ENCODE results near the gene C6orf52.
"Not testable (repeated sequence)": the region's sequence is repeated elsewhere in the genome, so short reads cannot be mapped to it uniquely, and the experiment has no call there.

Gene C6orf52

GRCh38 chr6:10694302-10695085 lies at the start of gene C6orf52, which contains the start of gene PAK1IP1:
Gene C6orf52 (minus strand): TSS chr6:10694616. CDS start chr6:10687550, 7,066 bp downstream.
Gene PAK1IP1 (plus strand): TSS chr6:10694972. CDS start chr6:10694986, 14 bp downstream.
- peak; percentile 89 for DNase-seq (ENCODE audit: low read depth, low spot score)

DNA sequence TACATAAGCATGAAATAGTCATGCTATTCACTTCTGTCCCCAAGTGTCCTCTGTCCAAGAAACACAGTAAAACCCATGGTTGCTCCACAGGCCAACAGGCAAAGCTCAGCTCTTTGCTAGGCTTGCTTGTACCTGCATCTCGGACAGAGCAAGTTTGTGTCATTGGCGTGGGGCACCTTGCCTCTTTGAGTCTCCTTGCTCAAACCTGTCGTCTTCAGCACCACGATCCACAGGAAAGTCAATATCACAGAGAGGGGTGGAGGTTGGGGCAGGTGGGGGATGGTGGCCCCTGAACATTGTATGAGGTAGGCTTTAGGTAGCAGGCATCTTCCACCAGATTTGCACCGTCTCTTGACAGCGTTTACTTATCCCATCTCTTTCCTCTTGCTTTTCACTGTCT lies 49.1 kb upstream of the C6orf52 start:
- no peak for DNase-seq (ENCODE audit: low read depth, low spot score)

- DNase-seq (ENCODE audit: low read depth, low spot score) = no peak
Measured at GRCh38 chr6:10742251-10742650, 47.8 kb upstream of the C6orf52 start.

GRCh38 chr6:10741643-10742042 lies 47.2 kb upstream of the C6orf52 start:
- not testable (repeated sequence) for DNase-seq (ENCODE audit: low read depth, low spot score)

DNA sequence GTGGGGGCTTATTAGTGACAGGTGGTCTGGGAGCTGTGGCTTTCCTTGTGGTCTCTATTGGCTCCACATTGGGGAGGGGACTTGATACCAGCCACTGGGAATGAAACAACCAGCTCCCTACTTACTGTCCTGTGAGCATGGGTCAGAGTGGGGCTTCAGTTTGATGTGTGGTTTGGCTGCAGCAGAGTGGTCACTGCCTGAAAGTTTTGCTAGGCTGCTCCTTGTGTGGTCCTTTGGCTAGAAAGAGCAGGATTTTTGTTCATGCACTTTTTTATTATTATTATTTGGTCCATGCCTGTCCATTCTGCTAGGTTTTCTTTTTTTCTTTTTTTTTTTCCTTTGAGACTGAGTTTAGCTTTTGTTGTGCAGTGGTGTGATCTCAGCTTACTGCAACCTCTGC lies 45.6 kb upstream of the C6orf52 start:
- no peak for DNase-seq (ENCODE audit: low read depth, low spot score)

DNA sequence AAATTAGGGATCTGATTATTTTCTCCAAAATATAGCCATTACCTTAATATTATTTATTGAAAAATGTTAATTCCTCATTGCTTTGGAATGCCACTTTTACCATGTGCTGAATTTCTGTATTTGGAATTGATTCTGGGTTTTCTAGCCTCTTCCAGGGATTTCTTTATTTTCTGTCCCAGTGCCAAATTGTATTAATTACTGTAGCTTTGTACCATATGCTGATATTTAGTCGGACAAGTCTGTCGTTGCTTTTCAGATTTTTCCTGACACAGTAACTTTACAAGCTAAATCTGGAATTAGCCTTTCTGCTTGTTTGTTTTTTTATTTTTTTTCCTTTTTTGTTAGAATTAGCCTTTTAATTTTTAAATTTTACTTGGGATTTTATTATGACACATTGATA lies 42.3 kb upstream of the C6orf52 start:
- DNase-seq (ENCODE audit: low read depth, low spot score) = no peak

DNA sequence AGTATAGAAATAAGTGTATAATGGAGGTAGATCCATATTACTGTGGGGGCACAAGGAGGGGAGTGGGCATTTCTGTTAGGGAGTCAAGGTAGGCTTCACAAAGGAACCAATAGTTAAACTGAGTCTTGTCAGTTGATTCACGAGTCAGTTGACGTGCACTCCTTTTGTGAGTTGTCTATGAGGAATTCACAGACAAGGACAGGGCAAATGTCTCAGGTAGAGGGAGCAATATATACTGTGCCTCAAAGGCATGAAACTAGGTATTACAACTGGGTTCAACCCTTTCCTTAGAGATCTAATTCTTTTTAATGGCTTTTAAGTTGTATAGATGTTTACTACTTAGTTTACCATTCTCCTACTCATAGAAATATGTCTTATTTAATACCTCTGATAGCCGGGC lies 39.4 kb upstream of the C6orf52 start:
- DNase-seq (ENCODE audit: low read depth, low spot score) = no peak

DNA sequence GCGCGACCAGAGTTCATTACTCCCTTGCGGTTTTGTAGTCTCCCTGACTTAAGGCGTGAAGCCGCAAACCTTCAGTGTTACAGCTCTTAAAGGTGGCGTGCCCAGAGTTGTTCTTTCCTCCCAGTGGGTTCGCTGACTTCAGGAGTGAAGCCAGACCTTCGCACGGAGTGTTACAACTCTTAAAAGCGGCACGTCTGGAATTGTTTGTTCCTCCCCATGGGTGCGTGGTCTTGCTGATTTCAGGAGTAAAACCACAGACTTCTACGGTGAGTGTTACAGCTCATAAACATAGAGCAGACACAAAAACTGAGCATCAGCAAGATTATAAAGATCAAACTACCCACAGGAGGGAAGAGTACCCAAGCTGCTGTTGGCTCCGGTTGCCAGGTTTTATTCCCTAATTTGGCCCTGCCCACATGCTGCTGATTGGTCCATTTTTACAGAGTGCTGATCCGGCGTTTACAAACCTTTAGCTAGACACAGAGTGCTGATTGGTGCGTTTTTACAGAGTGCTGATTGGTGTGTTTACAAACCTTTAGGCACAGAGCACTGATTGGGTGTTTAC lies 38.8 kb upstream of the C6orf52 start:
- no peak for DNase-seq (ENCODE audit: low read depth, low spot score)

GRCh38 chr6:10730254-10730653 lies 35.8 kb upstream of the C6orf52 start:
- DNase-seq (ENCODE audit: low read depth, low spot score) = no peak

DNA sequence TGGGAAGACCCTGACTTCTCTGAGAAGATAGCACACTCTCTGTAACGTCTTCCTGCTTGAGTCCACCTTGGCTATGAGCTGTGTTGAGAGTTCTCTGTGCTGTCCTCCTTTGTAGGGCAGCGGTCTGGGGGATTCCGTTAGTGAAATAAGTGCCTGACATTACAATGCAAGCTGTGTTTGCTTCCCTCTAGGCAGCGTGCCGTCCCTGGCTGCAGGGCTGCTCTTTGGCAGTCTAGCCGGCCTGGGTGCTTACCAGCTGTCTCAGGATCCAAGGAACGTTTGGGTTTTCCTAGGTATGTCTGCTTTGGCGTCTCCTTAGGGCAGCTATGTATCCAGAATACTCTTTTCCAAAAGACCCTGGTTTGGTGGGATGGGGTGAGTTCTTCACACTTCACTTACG lies 31.3 kb upstream of the C6orf52 start:
- no peak for DNase-seq (ENCODE audit: low read depth, low spot score)

DNA sequence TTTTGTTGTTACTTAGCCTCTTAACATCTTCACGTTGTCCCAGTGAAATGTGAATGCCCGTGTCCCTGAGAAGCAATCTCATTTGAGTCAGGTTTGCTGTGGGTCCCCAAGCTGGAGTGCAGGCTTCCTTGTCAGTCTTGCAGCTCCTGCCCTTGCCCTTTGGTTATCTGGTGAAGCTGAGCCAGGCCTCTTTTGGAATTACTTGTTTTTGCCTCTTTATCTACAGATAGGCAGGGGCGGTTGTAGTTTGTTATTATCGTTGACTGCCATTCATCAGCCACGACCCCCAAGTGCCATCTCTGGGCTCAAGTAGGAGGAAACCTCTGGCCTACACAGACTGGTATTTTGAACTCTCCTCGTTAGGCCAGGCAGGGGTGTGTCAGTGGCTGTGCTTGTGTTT lies 30.6 kb upstream of the C6orf52 start:
- DNase-seq (ENCODE audit: low read depth, low spot score) = no peak

DNA sequence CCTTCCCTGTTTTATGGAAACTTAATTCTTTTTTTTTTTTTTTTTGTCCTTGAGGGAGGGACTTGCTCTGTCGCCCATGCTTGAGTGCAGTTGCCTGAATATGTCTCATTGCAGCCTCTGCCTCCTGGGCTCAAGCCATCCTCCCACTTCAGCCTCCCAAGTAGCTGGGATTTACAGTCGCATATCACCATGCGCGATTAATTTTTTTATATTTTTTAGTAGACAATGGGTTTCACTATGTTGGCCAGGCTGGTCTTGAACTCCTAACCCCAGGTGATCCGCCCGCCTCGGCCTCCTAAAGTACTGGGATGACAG lies 29.1 kb upstream of the C6orf52 start:
- no peak for DNase-seq (ENCODE audit: low read depth, low spot score)

- peak; percentile 55 for DNase-seq (ENCODE audit: low read depth, low spot score)
Measured at GRCh38 chr6:10722820-10723566, 28.6 kb upstream of the C6orf52 start, which contains the start of gene TMEM14C. Gene TMEM14C (plus strand): TSS chr6:10723070. CDS start chr6:10724614, 1,544 bp downstream.

GRCh38 chr6:10722570-10722819 lies 28.1 kb upstream of the C6orf52 start:
- DNase-seq (ENCODE audit: low read depth, low spot score) = no peak

DNA sequence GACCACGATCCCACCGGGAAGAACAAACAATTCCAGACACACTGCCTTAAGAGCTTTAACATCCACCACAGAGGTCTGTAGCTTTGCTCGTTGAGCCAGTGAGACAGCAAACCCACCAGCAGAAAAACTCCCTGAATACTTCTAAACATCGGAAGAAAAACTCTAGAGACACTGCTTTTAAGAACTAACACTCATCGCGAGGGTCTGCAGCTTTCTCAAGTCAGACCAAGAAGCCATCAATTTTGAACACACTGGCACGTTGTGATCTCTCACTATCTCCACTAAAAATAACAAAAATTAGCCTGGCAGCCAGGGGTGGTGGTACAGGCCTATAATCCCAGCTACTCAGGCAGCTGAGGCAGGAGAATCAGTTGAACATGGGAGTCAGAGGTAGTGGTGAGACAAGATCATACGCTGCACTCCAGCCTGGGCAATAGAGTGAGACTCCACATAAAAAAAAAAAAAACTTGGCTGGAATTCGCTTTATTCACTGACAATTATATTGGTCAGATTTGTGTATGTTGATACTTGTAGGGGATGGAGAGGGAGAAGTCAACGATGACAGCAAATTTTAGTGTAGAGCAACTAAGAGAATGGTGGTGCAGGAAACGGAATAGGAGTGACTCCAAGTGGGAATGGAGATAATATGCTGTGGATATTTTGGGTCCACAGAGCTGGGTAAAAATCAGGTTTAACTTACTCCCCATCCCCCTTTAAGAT lies 27.6 kb upstream of the C6orf52 start:
- no peak for DNase-seq (ENCODE audit: low read depth, low spot score)

DNA sequence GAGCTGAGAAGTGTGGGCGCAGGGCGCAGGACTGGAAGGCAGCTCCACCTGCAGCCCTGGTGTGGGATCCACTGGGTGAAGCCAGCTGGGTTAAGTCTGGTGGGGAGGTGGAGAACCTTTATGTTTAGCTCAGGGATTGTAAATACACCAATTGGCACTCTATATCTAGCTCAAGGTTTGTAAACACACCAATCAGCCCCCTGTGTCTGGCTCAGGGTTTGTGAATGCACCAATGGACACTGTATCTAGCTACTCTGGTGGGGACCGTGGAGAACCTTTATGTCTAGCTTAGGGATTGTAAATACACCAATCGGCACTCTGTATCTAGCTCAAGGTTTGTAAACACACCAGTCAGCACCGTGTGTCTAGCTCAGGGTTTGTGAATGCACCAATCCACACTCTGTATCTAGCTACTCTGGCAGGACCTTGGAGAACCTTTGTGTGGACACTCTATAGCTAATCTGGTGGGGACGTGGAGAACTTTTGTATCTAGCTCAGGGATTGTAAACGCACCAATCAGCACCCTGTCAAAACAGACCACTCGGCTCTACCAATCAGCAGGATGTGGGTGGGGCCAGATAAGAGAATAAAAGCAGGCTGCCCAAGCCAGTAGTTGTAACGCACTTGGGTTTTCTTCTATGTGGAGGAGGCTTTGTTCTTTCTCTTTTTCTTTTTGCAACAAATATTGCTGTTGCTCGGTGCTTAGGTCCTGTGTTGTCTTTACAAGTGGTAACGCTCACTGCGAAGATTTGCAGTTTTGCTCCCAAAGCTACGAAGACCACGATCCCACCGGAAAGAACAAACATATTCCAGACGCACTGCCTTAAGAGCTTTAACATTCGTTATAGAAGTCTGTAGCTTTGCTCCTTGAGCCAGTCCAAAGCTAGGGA lies 26.8 kb upstream of the C6orf52 start:
- not testable (repeated sequence) for DNase-seq (ENCODE audit: low read depth, low spot score)

DNA sequence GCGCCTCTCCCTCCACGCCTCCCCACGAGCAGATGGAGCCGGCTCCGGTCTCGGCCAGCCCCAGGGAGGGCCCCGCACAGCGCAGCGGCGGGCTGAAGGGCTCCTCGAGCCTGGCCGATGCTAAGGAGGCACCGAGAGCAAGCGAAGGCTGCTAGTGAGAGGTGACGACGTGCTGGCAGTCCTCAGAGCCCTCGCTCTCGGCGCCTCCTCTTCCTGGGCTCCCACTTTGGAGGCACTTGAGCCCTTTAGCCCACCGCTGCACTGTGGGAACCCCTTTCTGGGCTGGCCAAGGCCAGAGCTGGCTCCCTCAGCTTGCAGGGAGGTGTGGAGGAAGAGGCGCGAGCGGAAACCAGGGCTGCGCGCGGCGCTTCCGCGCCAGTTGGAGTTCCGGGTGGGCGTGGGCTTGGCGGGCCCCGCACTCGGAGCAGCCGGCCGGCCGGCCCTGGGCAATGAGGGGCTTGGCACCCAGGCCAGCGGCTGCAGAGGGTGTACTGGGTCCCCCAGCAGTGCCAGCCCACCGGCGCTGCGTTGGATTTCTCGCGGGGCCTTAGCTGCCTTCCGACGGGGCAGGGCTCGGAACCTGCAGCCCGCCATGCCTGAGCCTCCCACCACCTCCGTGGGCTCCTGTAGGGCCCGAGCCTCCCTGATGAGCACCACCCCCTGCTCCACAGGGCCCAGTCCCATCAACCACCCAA lies 26.0 kb upstream of the C6orf52 start:
- peak; percentile 16 for DNase-seq (ENCODE audit: low read depth, low spot score)

DNA sequence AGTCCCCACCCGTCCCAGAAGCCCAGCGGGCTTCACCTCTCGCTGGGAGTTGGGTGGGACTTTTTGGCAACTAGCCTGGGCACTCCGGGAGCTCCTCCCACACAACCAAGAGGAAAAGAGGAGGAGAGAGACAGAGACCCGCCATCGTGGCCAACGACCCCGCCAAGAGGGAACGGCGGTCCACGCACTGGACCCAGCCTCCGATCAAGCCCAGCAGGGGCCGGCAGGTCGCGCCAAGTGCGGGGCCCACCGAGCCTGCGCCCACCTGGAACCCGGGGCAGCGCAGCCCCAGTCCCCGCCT lies 25.5 kb upstream of the C6orf52 start:
- DNase-seq (ENCODE audit: low read depth, low spot score) = no peak

DNA sequence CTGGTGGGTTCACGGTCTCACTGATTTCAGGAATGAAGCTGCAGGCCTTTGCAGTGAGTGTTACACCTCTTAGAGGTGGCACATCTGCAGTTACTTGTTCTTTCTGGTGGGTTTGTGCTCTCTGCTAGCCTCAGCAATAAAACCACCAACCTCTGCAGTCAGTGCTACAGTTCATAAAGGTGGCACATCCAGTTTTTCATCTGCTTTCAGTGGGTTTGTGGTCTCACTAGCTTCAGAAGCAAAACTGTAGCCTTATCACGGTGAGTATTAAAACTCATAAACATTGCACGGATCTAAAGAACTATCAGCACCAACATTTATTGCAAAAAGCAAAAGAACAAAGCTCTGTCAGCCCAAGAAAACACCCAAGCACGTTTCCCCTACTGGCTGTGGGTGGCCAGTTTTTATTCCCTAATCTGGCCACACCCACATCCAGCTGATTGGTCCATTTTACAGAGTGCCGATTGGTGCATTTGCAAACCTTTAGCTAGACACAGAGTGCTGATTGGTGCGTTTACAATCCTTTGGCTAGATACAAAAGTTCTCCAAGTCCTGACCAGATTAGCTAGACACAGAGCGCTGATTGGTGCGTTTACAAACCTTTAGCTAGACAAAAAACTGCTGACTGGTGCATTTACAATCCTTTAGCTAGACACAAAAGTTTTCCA lies 25.0 kb upstream of the C6orf52 start:
- no peak for DNase-seq (ENCODE audit: low read depth, low spot score)

- DNase-seq (ENCODE audit: low read depth, low spot score) = no peak
Measured at GRCh38 chr6:10713962-10714361, 19.5 kb upstream of the C6orf52 start.
